Measurements from ENCODE around the gene FGF19.
A peak's percentile ranks its signal among the peaks of the same experiment; 100 is the strongest.

FGF19 gene

DNA sequence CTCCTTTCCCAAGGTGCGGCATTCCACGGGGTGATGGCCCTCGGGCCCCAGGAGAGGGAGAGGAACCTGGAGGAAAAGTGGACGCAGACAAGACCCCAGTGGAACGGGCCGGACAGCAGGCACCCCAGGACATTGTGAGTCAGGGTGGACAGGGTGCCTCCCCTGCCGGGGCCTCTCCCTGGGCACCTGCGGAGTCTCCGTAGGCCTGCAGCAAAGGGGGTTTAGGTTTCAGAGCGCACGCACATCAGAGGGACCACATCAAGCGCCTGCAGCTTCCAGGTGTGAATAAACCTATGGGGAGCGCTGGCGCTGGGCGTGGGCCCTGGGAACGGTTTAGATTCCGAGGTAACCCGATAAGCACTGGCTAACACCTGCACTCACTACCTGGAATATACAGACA lies 22.7 kb upstream of the FGF19 start:
- Histone ChIP-seq H2BK12ac (ENCODE audit: low read length) (peak overlapping the region; percentile 4), H3K23ac (ENCODE audit: low read length) (no peak overlapping the region), H2AK5ac (ENCODE audit: low read length) (no peak overlapping the region), H3K27ac (ENCODE audit: low read depth, low read length) (no peak overlapping the region), H3K27me3 (ENCODE audit: insufficient read depth, low read length) (no peaks in the 10 kb centered on the region), H3K79me1 (ENCODE audit: low read length) (peaks cover 5% of the 10 kb centered on the region), H3K79me2 (ENCODE audit: control insufficient read depth, insufficient read depth, low read length, poor library complexity) (no peaks in the 10 kb centered on the region), H3K4me3 (ENCODE audit: low read depth, low read length) (no peak overlapping the region), H3K18ac (ENCODE audit: low read length) (peak overlapping the region; percentile 16), H3K9ac (ENCODE audit: low read length) (no peak overlapping the region), H4K12ac (ENCODE audit: low read depth, low read length) (no peak overlapping the region), H2BK5ac (ENCODE audit: low read depth, low read length, poor library complexity) (peak overlapping the region; percentile 29), H3K14ac (ENCODE audit: low read length) (peak overlapping the region; percentile 45), H3K36me3 (ENCODE audit: control insufficient read depth in 1 of 2, insufficient read depth in 2 of 2, low read length in 2 of 2) (no peaks in the 10 kb centered on the region), H3K4me2 (ENCODE audit: low read length) (no peak overlapping the region), H3K4me1 (ENCODE audit: control insufficient read depth in 1 of 2, insufficient read depth in 2 of 2, low read length in 2 of 2) (peaks cover 8 to 9% of the 10 kb centered on the region in 2 experiments), H4K8ac (ENCODE audit: low read depth, low read length) (peak overlapping the region; percentile 34), H2AFZ (ENCODE audit: insufficient read depth, low read length, poor library complexity) (no peak overlapping the region), H2BK120ac (ENCODE audit: insufficient read depth, low read length, poor library complexity) (peak overlapping the region; percentile 54), H3K4ac (ENCODE audit: low read depth, low read length) (no peak overlapping the region), H3K9me3 (ENCODE audit: insufficient read depth, low read depth, low read length) (no peaks in the 10 kb centered on the region), H4K91ac (ENCODE audit: low read depth, low read length) (peak overlapping the region; percentile 78)
- no peak for DNase-seq
- no CpG with 5 or more reads among the region's 18 CpGs for WGBS (ENCODE audit: extremely low coverage, insufficient coverage, insufficient read length)

DNA sequence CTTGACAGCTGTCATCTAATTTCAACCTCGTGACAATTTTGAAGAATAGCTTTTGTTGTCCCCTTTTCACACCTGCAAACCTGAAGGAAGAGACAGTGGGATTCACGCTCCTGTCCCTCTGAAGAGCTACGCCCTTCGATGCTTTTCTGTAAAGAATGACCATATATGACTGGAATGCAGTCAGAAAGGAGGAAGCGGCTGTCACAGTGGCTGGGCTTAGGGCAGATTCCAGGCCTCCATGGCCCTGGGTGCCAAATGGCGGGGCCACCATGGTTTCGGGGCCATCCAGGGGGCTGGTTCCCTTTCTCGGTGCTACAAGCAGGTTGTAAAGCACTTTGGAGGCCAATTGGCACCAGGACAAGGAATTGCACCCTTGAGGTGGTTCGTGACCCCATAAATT lies 22.2 kb upstream of the FGF19 start:
- Histone ChIP-seq H2BK5ac (ENCODE audit: low read depth, low read length, poor library complexity) (peak overlapping the region; percentile 29), H2BK12ac (ENCODE audit: low read length) (no peak overlapping the region), H3K23ac (ENCODE audit: low read length) (no peak overlapping the region), H3K18ac (ENCODE audit: low read length) (peak overlapping the region; percentile 16), H3K4me2 (ENCODE audit: low read length) (no peak overlapping the region), H3K4ac (ENCODE audit: low read depth, low read length) (no peak overlapping the region), H3K27me3 (ENCODE audit: insufficient read depth, low read length) (no peaks in the 10 kb centered on the region), H2AK5ac (ENCODE audit: low read length) (no peak overlapping the region), H3K4me3 (ENCODE audit: low read depth, low read length) (no peak overlapping the region), H3K79me1 (ENCODE audit: low read length) (peaks cover 5% of the 10 kb centered on the region), H4K91ac (ENCODE audit: low read depth, low read length) (peak overlapping the region; percentile 78), H2AFZ (ENCODE audit: insufficient read depth, low read length, poor library complexity) (no peak overlapping the region), H3K36me3 (ENCODE audit: control insufficient read depth in 1 of 2, insufficient read depth in 2 of 2, low read length in 2 of 2) (no peaks in the 10 kb centered on the region), H3K9ac (ENCODE audit: low read length) (no peak overlapping the region), H4K8ac (ENCODE audit: low read depth, low read length) (peak overlapping the region; percentile 34), H3K9me3 (ENCODE audit: insufficient read depth, low read depth, low read length) (no peaks in the 10 kb centered on the region), H3K4me1 (ENCODE audit: control insufficient read depth in 1 of 2, insufficient read depth in 2 of 2, low read length in 2 of 2) (peaks cover 8 to 9% of the 10 kb centered on the region in 2 experiments), H2BK120ac (ENCODE audit: insufficient read depth, low read length, poor library complexity) (peak overlapping the region; percentile 54), H4K12ac (ENCODE audit: low read depth, low read length) (no peak overlapping the region), H3K27ac (ENCODE audit: low read depth, low read length) (no peak overlapping the region), H3K79me2 (ENCODE audit: control insufficient read depth, insufficient read depth, low read length, poor library complexity) (no peaks in the 10 kb centered on the region), H3K14ac (ENCODE audit: low read length) (peak overlapping the region; percentile 45)
- DNase-seq, result peak in 1 of 2 donors; percentile 39
- WGBS (ENCODE audit: extremely low coverage, insufficient coverage, insufficient read length), result no CpG with 5 or more reads among the region's 9 CpGs

DNA sequence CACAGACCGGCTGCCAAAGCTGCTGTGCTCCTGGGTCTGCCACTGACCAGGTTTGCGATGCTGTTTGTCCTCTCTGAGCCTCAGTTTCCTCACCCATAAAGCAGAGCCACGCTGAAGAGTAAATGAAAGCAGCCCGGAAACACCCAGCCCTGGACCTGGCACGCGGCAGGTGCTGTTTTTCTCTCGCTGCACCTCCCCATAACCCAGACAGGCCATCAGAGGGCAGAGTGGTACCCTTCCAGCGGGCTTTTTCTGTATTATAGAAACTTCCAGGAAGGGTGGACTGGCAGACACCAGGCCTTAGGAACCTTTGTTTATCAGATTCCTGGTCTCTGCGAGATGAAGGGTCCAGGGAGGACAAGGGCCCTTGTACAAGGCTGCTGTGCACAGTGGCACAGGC lies 17.9 kb upstream of the FGF19 start:
- Histone ChIP-seq H2BK12ac (ENCODE audit: low read length) (no peak overlapping the region), H3K4me3 (ENCODE audit: low read depth, low read length) (no peak overlapping the region), H3K23ac (ENCODE audit: low read length) (no peak overlapping the region), H3K79me2 (ENCODE audit: control insufficient read depth, insufficient read depth, low read length, poor library complexity) (no peaks in the 10 kb centered on the region), H3K4ac (ENCODE audit: low read depth, low read length) (no peak overlapping the region), H2BK120ac (ENCODE audit: insufficient read depth, low read length, poor library complexity) (no peak overlapping the region), H3K18ac (ENCODE audit: low read length) (no peak overlapping the region), H4K12ac (ENCODE audit: low read depth, low read length) (no peak overlapping the region), H4K91ac (ENCODE audit: low read depth, low read length) (no peak overlapping the region), H2AK5ac (ENCODE audit: low read length) (no peak overlapping the region), H3K9ac (ENCODE audit: low read length) (no peak overlapping the region), H3K79me1 (ENCODE audit: low read length) (peaks cover 5% of the 10 kb centered on the region), H4K8ac (ENCODE audit: low read depth, low read length) (no peak overlapping the region), H2BK5ac (ENCODE audit: low read depth, low read length, poor library complexity) (no peak overlapping the region), H3K36me3 (ENCODE audit: control insufficient read depth in 1 of 2, insufficient read depth in 2 of 2, low read length in 2 of 2) (no peaks in the 10 kb centered on the region), H3K14ac (ENCODE audit: low read length) (no peak overlapping the region), H3K27ac (ENCODE audit: low read depth, low read length) (no peak overlapping the region), H2AFZ (ENCODE audit: insufficient read depth, low read length, poor library complexity) (no peak overlapping the region), H3K4me2 (ENCODE audit: low read length) (no peak overlapping the region), H3K27me3 (ENCODE audit: insufficient read depth, low read length) (no peaks in the 10 kb centered on the region), H3K9me3 (ENCODE audit: insufficient read depth, low read depth, low read length) (no peaks in the 10 kb centered on the region), H3K4me1 (ENCODE audit: control insufficient read depth in 1 of 2, insufficient read depth in 2 of 2, low read length in 2 of 2) (peaks cover 8 to 9% of the 10 kb centered on the region in 2 experiments)
- WGBS (ENCODE audit: extremely low coverage, insufficient coverage, insufficient read length), result no CpG with 5 or more reads among the region's 9 CpGs
- peak in 1 of 2 donors; percentile 19 for DNase-seq

DNA sequence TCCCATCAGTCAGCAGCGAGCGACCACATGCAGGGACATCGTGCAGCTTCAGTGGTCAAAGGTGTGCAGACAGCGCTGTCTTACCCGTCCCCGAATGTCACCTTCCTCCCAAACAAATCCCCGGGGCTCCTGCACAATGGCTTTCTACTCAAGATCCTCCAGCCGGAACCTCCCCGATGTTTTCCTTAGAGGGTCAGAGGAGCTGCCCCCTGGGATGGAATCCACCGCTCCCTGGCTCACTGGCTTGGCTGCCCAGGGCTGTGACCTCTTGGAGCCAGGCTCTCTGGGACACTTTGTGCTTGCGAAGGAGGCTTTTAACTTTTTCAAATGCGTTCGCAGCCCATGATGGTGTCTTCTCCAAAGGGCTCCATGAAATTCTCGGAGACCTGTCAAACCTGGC lies 17.3 kb upstream of the FGF19 start:
- Histone ChIP-seq H2AK5ac (ENCODE audit: low read length) (no peak overlapping the region), H3K36me3 (ENCODE audit: control insufficient read depth in 1 of 2, insufficient read depth in 2 of 2, low read length in 2 of 2) (no peaks in the 10 kb centered on the region), H2BK5ac (ENCODE audit: low read depth, low read length, poor library complexity) (no peak overlapping the region), H3K9ac (ENCODE audit: low read length) (no peak overlapping the region), H3K4me2 (ENCODE audit: low read length) (no peak overlapping the region), H3K4me1 (ENCODE audit: control insufficient read depth in 1 of 2, insufficient read depth in 2 of 2, low read length in 2 of 2) (peaks cover 4% of the 10 kb centered on the region in 2 experiments), H3K79me1 (ENCODE audit: low read length) (peaks cover 1% of the 10 kb centered on the region), H4K91ac (ENCODE audit: low read depth, low read length) (no peak overlapping the region), H3K4ac (ENCODE audit: low read depth, low read length) (no peak overlapping the region), H3K27me3 (ENCODE audit: insufficient read depth, low read length) (no peaks in the 10 kb centered on the region), H4K12ac (ENCODE audit: low read depth, low read length) (no peak overlapping the region), H3K23ac (ENCODE audit: low read length) (no peak overlapping the region), H3K27ac (ENCODE audit: low read depth, low read length) (no peak overlapping the region), H2BK120ac (ENCODE audit: insufficient read depth, low read length, poor library complexity) (no peak overlapping the region), H2BK12ac (ENCODE audit: low read length) (no peak overlapping the region), H3K9me3 (ENCODE audit: insufficient read depth, low read depth, low read length) (peaks cover 2% of the 10 kb centered on the region), H4K8ac (ENCODE audit: low read depth, low read length) (no peak overlapping the region), H3K4me3 (ENCODE audit: low read depth, low read length) (no peak overlapping the region), H3K18ac (ENCODE audit: low read length) (no peak overlapping the region), H2AFZ (ENCODE audit: insufficient read depth, low read length, poor library complexity) (no peak overlapping the region), H3K79me2 (ENCODE audit: control insufficient read depth, insufficient read depth, low read length, poor library complexity) (no peaks in the 10 kb centered on the region), H3K14ac (ENCODE audit: low read length) (no peak overlapping the region)
- no peak for DNase-seq
- WGBS (ENCODE audit: extremely low coverage, insufficient coverage, insufficient read length), result no CpG with 5 or more reads among the region's 14 CpGs
